NCI-H146 (cell line): ENCODE results near the gene DNAJC24.
"Not testable (repeated sequence)": the region's sequence is repeated elsewhere in the genome, so short reads cannot be mapped to it uniquely, and the experiment has no call there.

Experiments used
- DNase-seq: peaks from one replicate; lab custom pipeline; 2025; lab: John Stamatoyannopoulos, UW

Gene DNAJC24

GRCh38 chr11:31369348-31370329 is at the start of gene DNAJC24, which contains the start of gene DCDC1:
TSS of gene DNAJC24 (plus strand) at chr11:31369860. CDS start at chr11:31370749, 889 bp downstream.
TSS of gene DCDC1 (minus strand) at chr11:31369739. CDS start at chr11:31328280, 41,459 bp downstream.
- peak; percentile 96 for DNase-seq

GRCh38 chr11:31321494-31321893 is 48.2 kb upstream of the DNAJC24 start:
- DNase-seq: not testable (repeated sequence)

- DNase-seq: no peak
Observed at GRCh38 chr11:31323145-31323544, 46.5 kb upstream of the DNAJC24 start.

DNA sequence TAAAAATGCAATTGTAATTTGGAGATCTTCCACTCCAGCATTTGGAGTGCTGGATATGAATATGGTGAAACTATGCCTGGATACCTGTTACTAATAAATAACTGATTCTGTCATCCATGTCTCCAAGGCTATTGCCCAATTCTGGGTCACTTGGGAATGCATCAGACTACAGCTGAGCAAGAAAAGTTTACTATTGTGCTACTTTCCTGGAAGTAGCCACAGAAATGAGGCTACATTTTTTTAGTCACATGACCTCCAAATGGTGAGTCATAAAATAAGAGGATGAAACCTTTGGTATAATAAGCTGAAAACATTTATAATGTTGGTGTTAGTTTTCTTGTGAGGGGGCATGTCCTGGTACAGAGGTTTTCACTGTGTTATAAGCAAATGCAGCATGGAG is 44.5 kb upstream of the DNAJC24 start:
- DNase-seq: no peak

DNA sequence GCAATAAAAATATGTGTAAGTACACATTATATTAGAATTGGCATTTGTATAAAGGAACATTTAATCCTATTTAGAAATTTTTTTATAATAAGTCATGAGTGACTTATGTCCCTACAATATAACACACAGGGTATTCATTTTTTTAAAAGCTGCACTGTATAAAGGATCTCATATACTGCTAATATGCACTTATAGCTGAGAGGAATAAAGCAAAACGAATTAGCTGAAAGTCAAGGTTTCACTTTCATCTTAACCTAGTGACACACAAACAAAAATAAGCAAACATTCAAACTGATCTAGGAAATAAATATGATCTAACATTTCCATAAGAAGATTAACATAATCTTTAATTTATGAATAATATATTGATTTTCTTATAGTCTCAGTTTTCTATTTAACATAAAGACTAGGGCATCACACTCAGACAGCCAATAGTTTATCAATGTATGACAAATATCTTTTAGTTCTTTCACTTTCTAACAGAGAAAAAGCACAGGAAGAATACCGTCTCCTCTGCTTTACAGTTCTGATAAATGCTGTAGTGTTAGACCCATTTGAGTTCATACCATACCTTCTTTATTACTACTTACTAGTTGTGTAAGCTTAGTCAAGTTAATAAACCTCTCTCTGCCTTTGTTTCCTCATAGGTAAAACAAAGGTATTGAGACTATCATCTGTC is 43.1 kb upstream of the DNAJC24 start:
- DNase-seq: no peak

GRCh38 chr11:31327417-31327816 is 42.2 kb upstream of the DNAJC24 start:
- DNase-seq: no peak

GRCh38 chr11:31328697-31329096 is 41.0 kb upstream of the DNAJC24 start:
- DNase-seq: no peak

DNA sequence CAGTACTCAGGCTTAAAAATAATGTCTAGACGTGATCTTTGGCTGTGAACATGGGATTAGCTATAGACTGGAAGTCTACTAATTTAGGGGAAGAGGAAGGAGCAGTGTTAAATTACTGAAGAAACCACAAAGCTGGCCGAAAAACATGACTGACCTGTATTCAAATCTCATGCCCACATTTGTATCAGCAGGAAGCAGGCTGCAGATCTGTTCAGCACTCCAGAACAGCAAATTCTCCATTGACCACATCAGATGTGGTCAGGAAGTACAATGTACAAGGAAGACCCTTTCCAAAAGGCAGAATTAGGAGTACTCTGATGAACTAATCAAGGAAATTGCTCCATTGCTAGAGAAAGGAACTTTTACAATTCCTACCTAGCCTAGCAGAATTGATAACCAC is 31.9 kb upstream of the DNAJC24 start:
- DNase-seq: no peak

- DNase-seq: peak; percentile 6
Observed at GRCh38 chr11:31340903-31341572, 28.6 kb upstream of the DNAJC24 start.

- no peak for DNase-seq
Observed at GRCh38 chr11:31351168-31351567, 18.5 kb upstream of the DNAJC24 start.

DNA sequence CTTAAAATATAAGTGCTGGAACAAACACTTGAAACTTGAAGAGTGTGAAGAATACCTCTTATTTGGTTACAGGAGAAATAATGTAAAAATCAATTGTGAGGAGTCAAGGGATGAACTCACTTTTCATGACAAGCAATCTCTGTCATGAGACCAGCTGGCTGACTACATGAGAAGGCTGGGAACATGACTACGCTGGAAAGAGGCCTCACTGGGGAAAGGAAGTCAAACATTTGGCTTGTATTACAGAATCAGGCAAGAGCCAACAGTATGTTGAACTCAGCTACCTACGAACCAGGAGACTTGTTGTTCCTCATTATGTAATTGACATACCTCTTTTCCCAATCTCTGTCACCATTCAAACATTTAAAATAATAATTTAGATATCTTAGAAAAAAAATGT is 14.5 kb upstream of the DNAJC24 start:
- DNase-seq: no peak

- DNase-seq: no peak
Observed at GRCh38 chr11:31355817-31356216, 13.8 kb upstream of the DNAJC24 start.

DNA sequence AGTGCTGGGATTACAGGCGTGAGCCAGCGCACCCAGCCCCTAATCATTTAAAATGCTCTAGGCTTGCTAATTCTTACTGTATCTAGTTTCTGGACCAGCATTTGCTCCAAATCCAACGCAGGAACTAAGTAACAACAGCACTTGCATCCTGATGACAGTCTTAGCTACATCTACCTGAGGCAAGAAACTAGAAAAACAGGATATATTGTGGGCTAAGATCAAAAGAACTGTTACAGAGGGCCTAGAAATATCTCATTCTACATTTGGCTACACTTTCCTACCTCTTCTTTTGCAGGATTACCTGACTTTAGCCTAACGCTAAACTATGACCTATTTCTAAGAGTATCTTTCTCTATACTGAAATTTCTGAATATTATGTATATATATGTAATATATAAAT is 7.9 kb upstream of the DNAJC24 start:
- no peak for DNase-seq

- DNase-seq: no peak
Observed at GRCh38 chr11:31366795-31367194, 2.9 kb upstream of the DNAJC24 start.

GRCh38 chr11:31375879-31376278 is 6.2 kb downstream of the DNAJC24 start:
- DNase-seq: no peak

DNA sequence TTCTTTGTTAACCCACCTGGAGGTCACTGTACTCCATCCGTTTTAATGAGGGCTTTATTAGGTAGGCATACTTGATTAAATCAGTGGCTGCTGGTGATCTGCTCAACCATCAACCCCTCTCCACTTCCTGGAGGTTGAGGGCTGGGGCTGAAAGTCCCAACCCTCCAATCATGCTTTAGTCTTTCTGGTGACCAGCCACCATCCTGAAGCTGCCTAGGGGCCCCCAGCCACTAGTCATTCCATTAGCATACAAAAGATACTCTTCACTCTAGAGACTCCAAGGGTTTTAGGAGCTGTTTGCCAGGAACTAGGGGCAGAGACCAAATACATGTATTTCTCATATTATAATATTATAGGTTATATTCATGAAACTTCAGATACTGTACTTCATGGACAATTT is 13.5 kb downstream of the DNAJC24 start:
- DNase-seq: no peak

DNA sequence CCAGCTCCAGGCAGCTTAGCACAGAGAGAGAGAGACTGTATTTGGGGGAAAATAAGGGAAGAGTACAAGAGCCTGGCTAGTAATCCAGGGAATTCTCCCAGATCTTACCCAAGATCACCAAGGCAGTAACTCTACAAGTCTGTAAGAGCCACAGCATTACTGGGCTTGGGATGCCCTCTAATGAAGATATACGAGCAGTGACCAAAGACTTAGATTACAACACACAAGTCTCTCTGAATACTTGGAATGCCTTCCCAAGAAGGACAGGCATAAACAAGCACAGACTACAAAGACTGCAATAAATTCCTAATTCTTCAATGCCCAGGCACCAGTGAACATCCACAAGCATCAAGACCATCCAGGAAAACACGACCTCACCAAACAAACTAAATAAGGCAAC is 17.7 kb downstream of the DNAJC24 start:
- DNase-seq: no peak

DNA sequence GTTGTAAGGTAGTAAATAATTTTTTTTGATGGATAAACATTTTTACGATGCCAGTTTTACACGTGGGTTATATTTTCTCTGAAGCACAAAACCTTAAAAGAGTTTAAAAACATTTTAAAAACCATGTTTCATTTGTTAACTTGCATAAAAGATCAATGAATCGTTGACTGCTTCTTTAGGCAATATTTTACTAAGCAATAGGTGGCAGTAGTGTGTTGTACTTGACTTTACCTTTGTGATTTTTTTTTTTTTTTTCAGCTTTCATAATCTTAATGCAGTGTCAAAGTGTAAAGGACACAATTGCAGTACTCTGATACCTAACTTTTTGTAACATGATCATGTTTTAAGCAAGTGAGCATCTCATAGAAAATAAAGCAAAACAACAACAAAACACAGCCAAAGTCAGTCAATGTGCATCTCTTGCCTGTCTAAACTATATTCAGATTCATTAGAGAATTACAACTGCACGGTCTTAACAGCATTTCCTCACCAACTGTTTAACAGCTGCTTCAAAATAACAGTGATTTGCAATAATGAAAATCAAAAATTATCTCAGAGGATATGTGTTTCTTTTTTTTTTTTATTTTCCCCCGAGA is 27.7 kb downstream of the DNAJC24 start:
- peak; percentile 46 for DNase-seq

DNA sequence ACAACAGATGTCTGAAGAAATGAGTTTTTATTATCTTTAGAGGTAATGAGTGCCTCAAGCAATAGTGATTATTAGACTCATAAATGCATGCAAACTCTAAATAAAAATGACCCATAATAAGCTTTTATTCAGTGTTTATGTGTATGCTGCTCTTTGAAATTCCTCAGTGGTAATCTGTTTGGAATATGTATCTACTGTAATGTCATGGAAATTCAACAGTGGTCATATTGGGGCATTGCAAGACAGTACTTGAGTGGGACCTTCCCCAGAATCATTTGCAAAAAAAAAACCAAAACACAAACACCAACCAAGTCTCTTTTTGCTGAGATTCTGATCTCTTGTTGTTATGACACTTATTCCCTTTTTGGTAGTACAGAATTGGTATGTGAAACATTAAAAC is 35.0 kb downstream of the DNAJC24 start:
- DNase-seq: no peak

- no peak for DNase-seq
Observed at GRCh38 chr11:31408201-31408600, 38.5 kb downstream of the DNAJC24 start.

DNA sequence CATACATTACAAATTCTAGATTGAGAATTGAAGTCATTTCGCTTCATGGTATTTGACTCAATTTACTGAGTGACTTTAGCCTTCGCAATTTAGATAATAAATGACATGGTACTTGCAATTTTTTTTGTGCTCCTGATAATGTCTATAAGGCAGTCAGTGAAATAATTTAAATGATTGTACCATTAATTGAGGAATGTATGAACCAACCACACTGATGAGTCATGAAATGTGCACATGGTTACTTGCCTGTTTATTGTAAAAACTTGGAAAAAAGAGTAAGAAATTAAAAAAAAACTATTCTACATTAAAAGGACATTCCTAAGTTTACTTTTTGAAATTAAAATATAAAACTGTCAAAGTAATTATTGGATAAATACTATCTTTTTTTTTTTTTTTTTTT is 43.3 kb downstream of the DNAJC24 start:
- no peak for DNase-seq

DNA sequence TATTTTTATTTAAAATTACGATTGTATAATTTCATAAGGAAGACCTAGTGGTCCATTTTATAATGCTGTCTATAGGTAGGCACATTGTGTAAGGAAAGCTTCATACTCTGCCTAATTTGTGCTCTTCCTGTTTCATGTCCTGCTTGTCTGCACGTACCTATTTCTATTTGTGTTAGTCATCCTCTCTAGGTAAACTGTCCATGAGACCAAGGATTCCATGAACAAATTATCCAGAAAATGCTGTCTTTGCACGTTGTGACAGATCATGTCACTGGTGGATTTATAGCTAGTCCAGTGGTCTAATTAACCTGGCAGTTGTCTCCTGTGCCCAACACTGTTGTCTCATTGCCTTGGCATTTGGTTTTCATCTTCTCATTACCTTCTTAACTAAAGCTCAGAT is 44.7 kb downstream of the DNAJC24 start:
- DNase-seq: no peak
